ENCODE measurements around the gene CCR8.

The CCR8 gene

DNA sequence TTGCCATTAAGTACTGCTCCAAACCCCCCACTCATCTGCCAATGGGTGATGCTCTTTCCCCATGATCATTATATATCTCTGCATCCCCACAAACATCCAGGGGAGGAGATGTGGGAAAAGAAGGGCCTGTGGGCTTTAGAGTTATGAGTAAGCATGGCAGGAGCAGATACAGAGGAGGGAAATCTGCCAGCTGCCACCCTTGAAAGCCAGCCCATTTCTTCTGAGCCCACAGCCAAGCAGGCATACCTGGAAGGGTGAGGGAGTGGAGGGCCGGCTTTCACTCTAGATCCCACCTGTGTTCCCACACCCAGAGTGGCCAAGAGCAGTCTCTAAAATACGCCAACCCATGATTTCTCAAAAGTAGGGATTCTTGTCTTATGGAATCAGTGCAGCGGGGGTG is 51.9 kb downstream of the CCR8 start:
- Histone ChIP-seq H3K27ac (replicated peaks) (no peak overlapping the region), H3K27me3 (ENCODE audit: insufficient read depth, poor library complexity, severe bottlenecking) (no peaks in the 10 kb centered on the region), H3K4me3 (replicated peaks; ENCODE audit: insufficient read depth, low read length) (no peak overlapping the region)
- TF ChIP-seq, protein P1, sequence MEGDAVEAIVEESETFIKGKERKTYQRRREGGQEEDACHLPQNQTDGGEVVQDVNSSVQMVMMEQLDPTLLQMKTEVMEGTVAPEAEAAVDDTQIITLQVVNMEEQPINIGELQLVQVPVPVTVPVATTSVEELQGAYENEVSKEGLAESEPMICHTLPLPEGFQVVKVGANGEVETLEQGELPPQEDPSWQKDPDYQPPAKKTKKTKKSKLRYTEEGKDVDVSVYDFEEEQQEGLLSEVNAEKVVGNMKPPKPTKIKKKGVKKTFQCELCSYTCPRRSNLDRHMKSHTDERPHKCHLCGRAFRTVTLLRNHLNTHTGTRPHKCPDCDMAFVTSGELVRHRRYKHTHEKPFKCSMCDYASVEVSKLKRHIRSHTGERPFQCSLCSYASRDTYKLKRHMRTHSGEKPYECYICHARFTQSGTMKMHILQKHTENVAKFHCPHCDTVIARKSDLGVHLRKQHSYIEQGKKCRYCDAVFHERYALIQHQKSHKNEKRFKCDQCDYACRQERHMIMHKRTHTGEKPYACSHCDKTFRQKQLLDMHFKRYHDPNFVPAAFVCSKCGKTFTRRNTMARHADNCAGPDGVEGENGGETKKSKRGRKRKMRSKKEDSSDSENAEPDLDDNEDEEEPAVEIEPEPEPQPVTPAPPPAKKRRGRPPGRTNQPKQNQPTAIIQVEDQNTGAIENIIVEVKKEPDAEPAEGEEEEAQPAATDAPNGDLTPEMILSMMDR (IDR thresholded peaks at IDR 0.05; ENCODE audit: insufficient read depth, low read length) = no peak
- DNase-seq (ENCODE audit: low read depth in 1 of 2, low spot score in 1 of 2) = no peak
